Prostate gland (tissue), 2 donors: ENCODE measurements around the gene DNAH3.

Experiments used
- CTCF ChIP-seq, 4 experiments: fragments of 200-600 bp in 2 of 4; fragments of 450-650 bp in 2 of 4; sonication (generic) in 2 of 4; IDR thresholded peaks; 1 replicate in 3 of 4; 2 replicates in 1 of 4; pipeline ENCODE4 v1.5.1; 2016 to 2019; ENCODE audit warnings: antibody characterized with exemption in 4 of 4, mild to moderate bottlenecking in 2 of 4, moderate library complexity in 2 of 4
- POLR2A ChIP-seq: fragments of 450-650 bp; IDR thresholded peaks from one replicate; pipeline ENCODE4 v1.6.1; 2016; ENCODE audit warnings: antibody characterized with exemption, mild to moderate bottlenecking
- POLR2AphosphoS5 ChIP-seq: sonication (generic); formaldehyde crosslinking; IDR thresholded peaks from one replicate; pipeline ENCODE4 v1.6.1; 2017; ENCODE audit warnings: antibody characterized with exemption

- TF ChIP-seq POLR2AphosphoS5 (no peak), POLR2A (no peak), CTCF (IDR thresholded peaks at IDR 0.05) (no peak)
These were observed 249.6 kb downstream of the DNAH3 start for GRCh38 chr16:20901068-20901435.
